Skeletal muscle tissue (tissue), 5 donors: ENCODE results near the gene SHOC2. TPM values are rescaled to one million over a fixed set of nuclear protein-coding genes. Genes with fewer than 3 reads are reported as not detected.

Experiments used
- H3K27ac ChIP-seq: one replicate; pipeline ENCODE4 v1.7.0; 2013; ENCODE audit warnings: mild to moderate bottlenecking, low read depth, low read length, inconsistent platforms
- H3K27me3 ChIP-seq, 3 donors: one replicate each; pipeline ENCODE4 v1.7.0; 2013; ENCODE audit warnings: low read length in 3 of 3; ENCODE audit not compliant: control insufficient read depth in 3 of 3, insufficient read depth in 3 of 3
- H3K36me3 ChIP-seq, 3 donors: one replicate each; pipeline ENCODE4 v1.7.0; 2013; ENCODE audit warnings: low read length in 3 of 3; ENCODE audit not compliant: control insufficient read depth in 3 of 3, insufficient read depth in 3 of 3
- H3K4me1 ChIP-seq, 3 donors: one replicate each; pipeline ENCODE4 v1.7.0; 2013; ENCODE audit warnings: low read length in 3 of 3, mild to moderate bottlenecking in 3 of 3; ENCODE audit not compliant: control insufficient read depth in 3 of 3, insufficient read depth in 3 of 3
- H3K4me3 ChIP-seq, 3 donors: one replicate each; pipeline ENCODE4 v1.7.0; 2013; ENCODE audit warnings: low read length in 3 of 3
- H3K9ac ChIP-seq, 3 donors: one replicate each; pipeline ENCODE4 v1.7.0; 2013; ENCODE audit warnings: low read length in 3 of 3, mild to moderate bottlenecking in 3 of 3, moderate library complexity in 2 of 3, low read depth in 1 of 3
- H3K9me3 ChIP-seq, 3 donors: one replicate each; pipeline ENCODE4 v1.7.0; 2013; ENCODE audit warnings: low read length in 3 of 3; ENCODE audit not compliant: control insufficient read depth in 3 of 3
- small RNA-seq: library from RNA; depleted of rRNA; stranded (forward); fragments of <200 nt; gene quantifications from one replicate; pipeline ENCODE3, GENCODE V24; 2014
- total RNA-seq: library from RNA; depleted of rRNA; stranded (reverse); fragments of >200 nt; gene quantifications from one replicate; pipeline ENCODE4 v1.2.3, GENCODE V29; 2014
- donor health status: Osteomylitis.

Gene SHOC2
- total RNA-seq, 1 donor from 2014 or later = 47.5 TPM

- no peak overlapping the region for H3K4me3 ChIP-seq
- no peaks in the 10 kb centered on the region for H3K27me3 ChIP-seq
- no peak overlapping the region for H3K27ac ChIP-seq
- no peaks in the 10 kb centered on the region for H3K36me3 ChIP-seq
- H3K4me1 ChIP-seq = no peaks in the 10 kb centered on the region
- peaks cover 0 to 10% (median 6%) of the 10 kb centered on the region in 3 donors for H3K9me3 ChIP-seq
- no peak overlapping the region for H3K9ac ChIP-seq
Observed at GRCh38 chr10:111035542-111035941, 116.1 kb downstream of the SHOC2 start.

DNA sequence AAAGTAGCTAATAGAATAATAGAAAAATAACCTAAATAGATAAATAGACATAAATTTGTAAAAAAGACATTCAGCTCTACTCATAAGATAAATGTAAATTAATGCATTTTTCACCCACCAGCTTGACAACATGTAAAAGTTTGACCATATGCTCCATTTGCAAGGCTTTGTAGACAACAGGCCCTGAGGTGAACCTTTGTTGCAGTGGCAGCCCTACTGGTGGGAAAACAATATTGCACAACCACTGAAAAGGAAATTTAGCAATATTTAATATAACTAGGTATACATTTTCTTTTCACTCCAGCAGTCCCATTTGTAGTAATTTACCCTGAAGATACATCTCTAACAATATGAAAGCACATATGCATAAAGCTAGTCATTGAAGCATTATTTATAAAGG, 118.5 kb downstream of the SHOC2 start:
- Histone ChIP-seq H3K27ac (no peak overlapping the region), H3K9ac (no peak overlapping the region), H3K9me3 (peaks cover 0 to 10% (median 6%) of the 10 kb centered on the region in 3 donors), H3K27me3 (no peaks in the 10 kb centered on the region), H3K36me3 (no peaks in the 10 kb centered on the region), H3K4me3 (no peak overlapping the region), H3K4me1 (no peaks in the 10 kb centered on the region)

DNA sequence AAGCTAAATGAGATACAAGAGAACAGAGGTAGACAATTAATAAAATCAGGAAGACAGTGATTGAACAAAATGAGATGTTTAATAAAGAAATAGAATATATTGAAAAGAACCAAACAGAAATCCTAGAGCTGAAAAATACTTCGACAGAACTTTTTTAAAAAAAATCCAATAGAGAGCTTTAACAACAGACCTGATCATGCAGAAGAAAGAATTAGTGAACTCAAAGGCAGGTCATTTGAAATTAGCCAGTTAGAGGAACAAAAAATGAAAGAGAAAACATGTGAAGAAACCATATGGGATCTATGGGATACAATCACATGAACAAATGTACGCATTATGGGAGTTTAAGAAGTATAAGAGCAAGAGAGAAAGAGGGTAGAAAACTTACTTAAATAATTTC, 120.1 kb downstream of the SHOC2 start:
- no peak overlapping the region for H3K27ac ChIP-seq
- H3K9ac ChIP-seq = no peak overlapping the region
- H3K27me3 ChIP-seq = no peaks in the 10 kb centered on the region
- H3K9me3 ChIP-seq = peaks cover 0 to 10% (median 6%) of the 10 kb centered on the region in 3 donors
- H3K4me3 ChIP-seq = no peak overlapping the region
- no peaks in the 10 kb centered on the region for H3K36me3 ChIP-seq
- H3K4me1 ChIP-seq = no peaks in the 10 kb centered on the region

DNA sequence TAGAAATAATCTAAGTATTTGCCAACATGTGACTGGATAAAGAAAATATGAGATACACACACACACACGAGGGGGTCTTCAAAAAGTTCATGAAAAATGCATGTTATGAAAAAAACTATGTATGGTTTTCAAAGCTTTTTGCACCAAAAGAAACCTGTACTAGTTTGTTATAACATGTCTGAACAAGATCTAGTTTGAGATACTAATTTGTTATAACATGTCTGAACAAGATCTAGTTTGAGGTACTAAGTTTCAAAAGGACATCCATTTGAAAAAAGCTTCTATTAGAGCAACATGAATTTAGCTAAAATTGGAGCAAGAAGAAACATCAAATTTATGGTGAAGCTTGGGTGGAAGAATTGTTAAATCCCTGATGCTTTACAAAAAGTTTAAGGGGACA, 137.6 kb downstream of the SHOC2 start:
- H3K4me1 ChIP-seq = no peaks in the 10 kb centered on the region
- H3K27me3 ChIP-seq = peaks cover 0 to 5% (median 4%) of the 10 kb centered on the region in 3 donors
- no peak overlapping the region for H3K4me3 ChIP-seq
- H3K9ac ChIP-seq = no peak overlapping the region
- peaks cover 0 to 3% (median 0%) of the 10 kb centered on the region in 3 donors for H3K9me3 ChIP-seq
- no peak overlapping the region for H3K27ac ChIP-seq
- no peaks in the 10 kb centered on the region for H3K36me3 ChIP-seq

Small RNAs within 50 kb of the gene (small RNA-seq; reads per million reads assigned to genes)
- 2.5 reads per million, percentile 87 among the genes with 10 or more reads in this experiment for gene MIR548E

Other genes starting within 250 kb of the SHOC2 start
- 90.3 TPM for gene PDCD4, start 47.7 kb upstream of the SHOC2 start, total RNA-seq
- gene BBIP1, start 424 bp upstream of the SHOC2 start, total RNA-seq = 6.3 TPM
- gene ADRA2A, start 157.4 kb downstream of the SHOC2 start, total RNA-seq = 2.1 TPM